GM23338 (cell line): Measurements from ENCODE around the gene BBS4.

Source experiments
- CTCF ChIP-seq, 2 experiments: fragments of 200-600 bp in 1 of 2; sonication (generic) in 1 of 2; conservative IDR thresholded peaks; 2 replicates each; pipeline versions ENCODE4 v1.5.1 to v1.6.1; 2016 to 2017; ENCODE audit warnings: antibody characterized with exemption in 2 of 2, low read depth in 2 of 2, mild to moderate bottlenecking in 2 of 2, moderate library complexity in 1 of 2
- EZH2 ChIP-seq: fragments of 200-600 bp; sonication (generic); IDR thresholded peaks from one replicate; pipeline ENCODE4 v1.8.0; 2017; ENCODE audit warnings: antibody characterized with exemption, mild to moderate bottlenecking, low read depth; ENCODE audit not compliant: unreplicated experiment
- EZH2phosphoT487 ChIP-seq: fragments of 200-600 bp; sonication (generic); IDR thresholded peaks from one replicate; pipeline ENCODE4 v1.8.1; 2018; ENCODE audit warnings: antibody characterized with exemption; ENCODE audit not compliant: unreplicated experiment
- NANOG ChIP-seq: IDR thresholded peaks from 2 replicates; pipeline ENCODE4 v1.6.1; 2016; ENCODE audit warnings: antibody characterized with exemption, borderline replicate concordance
- POLR2AphosphoS5 ChIP-seq: IDR thresholded peaks from 2 replicates; pipeline ENCODE4 v1.6.1; 2016; ENCODE audit warnings: antibody characterized with exemption, low read depth
- TF ChIP-seq, protein P1 (sequence below): fragments of 250-450 bp; sonication (Bioruptor Pico); IDR thresholded peaks from 2 replicates; pipeline ENCODE4 v1.5.0; 2020; ENCODE audit warnings: mild to moderate bottlenecking, moderate library complexity
- TF ChIP-seq, protein P2 (sequence below): IDR thresholded peaks from one replicate; pipeline ENCODE4 v1.6.1; 2018; ENCODE audit warnings: antibody characterized with exemption; ENCODE audit not compliant: unreplicated experiment

GRCh38 chr15:72754096-72754495 is 68.1 kb downstream of the BBS4 start:
- TF ChIP-seq CTCF (conservative IDR thresholded peaks at IDR 0.05; ENCODE audit: low read depth in 2 of 2) (no peak), POLR2AphosphoS5 (no peak), EZH2 (no peak), EZH2phosphoT487 (no peak), NANOG (no peak)
- TF ChIP-seq, protein P1, sequence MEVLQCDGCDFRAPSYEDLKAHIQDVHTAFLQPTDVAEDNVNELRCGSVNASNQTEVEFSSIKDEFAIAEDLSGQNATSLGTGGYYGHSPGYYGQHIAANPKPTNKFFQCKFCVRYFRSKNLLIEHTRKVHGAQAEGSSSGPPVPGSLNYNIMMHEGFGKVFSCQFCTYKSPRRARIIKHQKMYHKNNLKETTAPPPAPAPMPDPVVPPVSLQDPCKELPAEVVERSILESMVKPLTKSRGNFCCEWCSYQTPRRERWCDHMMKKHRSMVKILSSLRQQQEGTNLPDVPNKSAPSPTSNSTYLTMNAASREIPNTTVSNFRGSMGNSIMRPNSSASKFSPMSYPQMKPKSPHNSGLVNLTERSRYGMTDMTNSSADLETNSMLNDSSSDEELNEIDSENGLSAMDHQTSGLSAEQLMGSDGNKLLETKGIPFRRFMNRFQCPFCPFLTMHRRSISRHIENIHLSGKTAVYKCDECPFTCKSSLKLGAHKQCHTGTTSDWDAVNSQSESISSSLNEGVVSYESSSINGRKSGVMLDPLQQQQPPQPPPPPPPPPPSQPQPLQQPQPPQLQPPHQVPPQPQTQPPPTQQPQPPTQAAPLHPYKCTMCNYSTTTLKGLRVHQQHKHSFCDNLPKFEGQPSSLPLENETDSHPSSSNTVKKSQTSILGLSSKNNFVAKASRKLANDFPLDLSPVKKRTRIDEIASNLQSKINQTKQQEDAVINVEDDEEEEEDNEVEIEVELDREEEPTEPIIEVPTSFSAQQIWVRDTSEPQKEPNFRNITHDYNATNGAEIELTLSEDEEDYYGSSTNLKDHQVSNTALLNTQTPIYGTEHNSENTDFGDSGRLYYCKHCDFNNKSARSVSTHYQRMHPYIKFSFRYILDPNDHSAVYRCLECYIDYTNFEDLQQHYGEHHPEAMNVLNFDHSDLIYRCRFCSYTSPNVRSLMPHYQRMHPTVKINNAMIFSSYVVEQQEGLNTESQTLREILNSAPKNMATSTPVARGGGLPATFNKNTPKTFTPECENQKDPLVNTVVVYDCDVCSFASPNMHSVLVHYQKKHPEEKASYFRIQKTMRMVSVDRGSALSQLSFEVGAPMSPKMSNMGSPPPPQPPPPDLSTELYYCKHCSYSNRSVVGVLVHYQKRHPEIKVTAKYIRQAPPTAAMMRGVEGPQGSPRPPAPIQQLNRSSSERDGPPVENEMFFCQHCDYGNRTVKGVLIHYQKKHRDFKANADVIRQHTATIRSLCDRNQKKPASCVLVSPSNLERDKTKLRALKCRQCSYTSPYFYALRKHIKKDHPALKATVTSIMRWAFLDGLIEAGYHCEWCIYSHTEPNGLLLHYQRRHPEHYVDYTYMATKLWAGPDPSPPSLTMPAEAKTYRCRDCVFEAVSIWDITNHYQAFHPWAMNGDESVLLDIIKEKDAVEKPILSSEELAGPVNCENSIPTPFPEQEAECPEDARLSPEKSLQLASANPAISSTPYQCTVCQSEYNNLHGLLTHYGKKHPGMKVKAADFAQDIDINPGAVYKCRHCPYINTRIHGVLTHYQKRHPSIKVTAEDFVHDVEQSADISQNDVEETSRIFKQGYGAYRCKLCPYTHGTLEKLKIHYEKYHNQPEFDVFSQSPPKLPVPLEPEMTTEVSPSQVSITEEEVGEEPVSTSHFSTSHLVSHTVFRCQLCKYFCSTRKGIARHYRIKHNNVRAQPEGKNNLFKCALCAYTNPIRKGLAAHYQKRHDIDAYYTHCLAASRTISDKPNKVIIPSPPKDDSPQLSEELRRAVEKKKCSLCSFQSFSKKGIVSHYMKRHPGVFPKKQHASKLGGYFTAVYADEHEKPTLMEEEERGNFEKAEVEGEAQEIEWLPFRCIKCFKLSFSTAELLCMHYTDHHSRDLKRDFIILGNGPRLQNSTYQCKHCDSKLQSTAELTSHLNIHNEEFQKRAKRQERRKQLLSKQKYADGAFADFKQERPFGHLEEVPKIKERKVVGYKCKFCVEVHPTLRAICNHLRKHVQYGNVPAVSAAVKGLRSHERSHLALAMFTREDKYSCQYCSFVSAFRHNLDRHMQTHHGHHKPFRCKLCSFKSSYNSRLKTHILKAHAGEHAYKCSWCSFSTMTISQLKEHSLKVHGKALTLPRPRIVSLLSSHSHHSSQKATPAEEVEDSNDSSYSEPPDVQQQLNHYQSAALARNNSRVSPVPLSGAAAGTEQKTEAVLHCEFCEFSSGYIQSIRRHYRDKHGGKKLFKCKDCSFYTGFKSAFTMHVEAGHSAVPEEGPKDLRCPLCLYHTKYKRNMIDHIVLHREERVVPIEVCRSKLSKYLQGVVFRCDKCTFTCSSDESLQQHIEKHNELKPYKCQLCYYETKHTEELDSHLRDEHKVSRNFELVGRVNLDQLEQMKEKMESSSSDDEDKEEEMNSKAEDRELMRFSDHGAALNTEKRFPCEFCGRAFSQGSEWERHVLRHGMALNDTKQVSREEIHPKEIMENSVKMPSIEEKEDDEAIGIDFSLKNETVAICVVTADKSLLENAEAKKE (CRISPR knock-in tag) = no peak
- TF ChIP-seq, protein P2, sequence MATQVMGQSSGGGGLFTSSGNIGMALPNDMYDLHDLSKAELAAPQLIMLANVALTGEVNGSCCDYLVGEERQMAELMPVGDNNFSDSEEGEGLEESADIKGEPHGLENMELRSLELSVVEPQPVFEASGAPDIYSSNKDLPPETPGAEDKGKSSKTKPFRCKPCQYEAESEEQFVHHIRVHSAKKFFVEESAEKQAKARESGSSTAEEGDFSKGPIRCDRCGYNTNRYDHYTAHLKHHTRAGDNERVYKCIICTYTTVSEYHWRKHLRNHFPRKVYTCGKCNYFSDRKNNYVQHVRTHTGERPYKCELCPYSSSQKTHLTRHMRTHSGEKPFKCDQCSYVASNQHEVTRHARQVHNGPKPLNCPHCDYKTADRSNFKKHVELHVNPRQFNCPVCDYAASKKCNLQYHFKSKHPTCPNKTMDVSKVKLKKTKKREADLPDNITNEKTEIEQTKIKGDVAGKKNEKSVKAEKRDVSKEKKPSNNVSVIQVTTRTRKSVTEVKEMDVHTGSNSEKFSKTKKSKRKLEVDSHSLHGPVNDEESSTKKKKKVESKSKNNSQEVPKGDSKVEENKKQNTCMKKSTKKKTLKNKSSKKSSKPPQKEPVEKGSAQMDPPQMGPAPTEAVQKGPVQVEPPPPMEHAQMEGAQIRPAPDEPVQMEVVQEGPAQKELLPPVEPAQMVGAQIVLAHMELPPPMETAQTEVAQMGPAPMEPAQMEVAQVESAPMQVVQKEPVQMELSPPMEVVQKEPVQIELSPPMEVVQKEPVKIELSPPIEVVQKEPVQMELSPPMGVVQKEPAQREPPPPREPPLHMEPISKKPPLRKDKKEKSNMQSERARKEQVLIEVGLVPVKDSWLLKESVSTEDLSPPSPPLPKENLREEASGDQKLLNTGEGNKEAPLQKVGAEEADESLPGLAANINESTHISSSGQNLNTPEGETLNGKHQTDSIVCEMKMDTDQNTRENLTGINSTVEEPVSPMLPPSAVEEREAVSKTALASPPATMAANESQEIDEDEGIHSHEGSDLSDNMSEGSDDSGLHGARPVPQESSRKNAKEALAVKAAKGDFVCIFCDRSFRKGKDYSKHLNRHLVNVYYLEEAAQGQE = no peak
